GM21576 (cell line): ENCODE results near the gene TIMP3.
"Not testable (repeated sequence)": the region's sequence is repeated elsewhere in the genome, so short reads cannot be mapped to it uniquely, and the experiment has no call there.

Experiments used
- ATAC-seq: cut with Tn5 transposase; IDR thresholded peaks from one replicate; pipeline ENCODE4 v1.9.1; 2021; ENCODE audit warnings: mild to moderate bottlenecking, moderate library complexity; ENCODE audit not compliant: unreplicated experiment

The TIMP3 gene

DNA sequence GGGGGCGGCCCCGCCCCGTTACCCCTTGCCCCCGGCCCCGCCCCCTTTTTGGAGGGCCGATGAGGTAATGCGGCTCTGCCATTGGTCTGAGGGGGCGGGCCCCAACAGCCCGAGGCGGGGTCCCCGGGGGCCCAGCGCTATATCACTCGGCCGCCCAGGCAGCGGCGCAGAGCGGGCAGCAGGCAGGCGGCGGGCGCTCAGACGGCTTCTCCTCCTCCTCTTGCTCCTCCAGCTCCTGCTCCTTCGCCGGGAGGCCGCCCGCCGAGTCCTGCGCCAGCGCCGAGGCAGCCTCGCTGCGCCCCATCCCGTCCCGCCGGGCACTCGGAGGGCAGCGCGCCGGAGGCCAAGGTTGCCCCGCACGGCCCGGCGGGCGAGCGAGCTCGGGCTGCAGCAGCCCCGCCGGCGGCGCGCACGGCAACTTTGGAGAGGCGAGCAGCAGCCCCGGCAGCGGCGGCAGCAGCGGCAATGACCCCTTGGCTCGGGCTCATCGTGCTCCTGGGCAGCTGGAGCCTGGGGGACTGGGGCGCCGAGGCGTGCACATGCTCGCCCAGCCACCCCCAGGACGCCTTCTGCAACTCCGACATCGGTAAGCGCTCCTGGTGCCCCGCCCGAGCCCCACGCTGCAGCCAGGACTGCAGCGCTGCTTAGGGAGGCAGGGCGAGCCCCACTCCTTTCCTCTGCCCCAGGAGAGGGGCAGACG is at the start of gene TIMP3:
Gene TIMP3, plus strand, starts transcription at position 169 of the 700 bp plus-strand sequence. Its CDS starts 297 bp downstream, at position 466.
- ATAC-seq: no peak

DNA sequence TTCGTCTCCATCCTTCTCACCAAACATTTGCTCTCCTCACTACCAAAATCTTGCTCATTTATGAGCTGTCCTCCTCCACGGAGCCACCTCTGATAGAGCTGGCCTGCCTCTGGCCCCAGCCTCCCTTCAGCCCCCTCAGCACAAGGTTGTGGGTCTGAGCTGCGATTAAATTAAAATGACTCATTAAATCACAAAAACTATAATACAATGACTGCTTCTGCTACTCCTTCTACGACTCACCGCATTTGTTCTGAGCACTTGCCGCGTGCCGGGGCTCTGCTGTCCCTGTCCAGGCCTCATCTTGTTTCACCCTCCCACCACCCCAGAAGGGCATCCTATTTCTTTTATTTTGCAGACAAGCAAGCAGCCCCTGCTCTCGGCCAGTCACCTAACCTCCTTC is 49.2 kb upstream of the TIMP3 start:
- no peak for ATAC-seq

DNA sequence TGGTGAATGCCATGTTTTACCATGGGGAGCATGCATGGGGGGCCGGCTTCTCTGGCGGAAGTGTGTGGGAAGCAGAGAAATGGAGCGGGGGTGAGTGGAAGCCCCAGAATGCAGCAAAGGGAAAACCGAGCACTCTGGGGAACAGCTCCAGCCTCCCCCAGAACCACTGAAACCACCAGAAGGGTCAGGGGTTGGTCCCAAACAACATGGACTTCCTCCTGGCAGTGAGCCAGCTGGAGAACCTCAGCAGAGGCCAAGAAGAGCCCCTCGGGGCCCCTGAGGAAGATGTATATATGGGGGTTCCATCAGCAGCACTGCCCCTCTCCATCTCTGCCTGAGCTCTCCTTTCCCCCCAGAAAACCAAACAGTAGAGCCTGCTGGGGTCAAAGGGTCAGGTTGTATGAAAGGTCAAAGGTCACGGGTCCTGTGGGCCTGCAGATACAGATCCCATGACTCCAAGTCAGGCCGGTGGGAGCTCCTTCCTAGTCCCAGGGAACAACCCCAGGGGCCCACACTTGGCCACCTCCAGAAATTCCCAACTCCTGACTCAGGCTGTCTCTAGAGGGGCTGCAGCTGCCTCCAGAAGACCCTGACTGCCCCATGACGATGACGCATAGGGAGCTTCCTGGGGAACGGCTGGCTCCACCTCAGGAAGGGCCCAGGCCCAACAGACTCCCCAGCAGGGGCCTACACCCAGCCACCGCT is 48.5 kb upstream of the TIMP3 start:
- no peak for ATAC-seq

DNA sequence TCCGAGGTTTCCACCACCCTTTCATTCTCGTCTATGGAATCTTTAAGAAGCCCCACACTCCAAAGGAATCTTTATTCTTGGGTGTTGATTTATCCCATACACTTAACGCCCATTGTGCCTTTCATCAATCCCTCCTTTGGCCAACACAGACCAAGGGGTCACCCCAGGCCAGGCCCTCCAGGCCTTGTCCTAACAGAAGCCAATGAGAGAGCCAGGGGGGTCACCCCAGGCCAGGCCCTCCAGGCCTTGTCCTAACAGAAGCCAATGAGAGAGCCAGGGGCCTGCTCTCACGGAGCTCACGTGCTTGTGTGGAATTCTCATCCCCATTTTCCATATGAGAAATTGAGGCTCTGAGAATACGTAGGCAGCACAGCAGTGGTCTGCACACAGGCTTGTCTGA is 47.9 kb upstream of the TIMP3 start:
- no peak for ATAC-seq

DNA sequence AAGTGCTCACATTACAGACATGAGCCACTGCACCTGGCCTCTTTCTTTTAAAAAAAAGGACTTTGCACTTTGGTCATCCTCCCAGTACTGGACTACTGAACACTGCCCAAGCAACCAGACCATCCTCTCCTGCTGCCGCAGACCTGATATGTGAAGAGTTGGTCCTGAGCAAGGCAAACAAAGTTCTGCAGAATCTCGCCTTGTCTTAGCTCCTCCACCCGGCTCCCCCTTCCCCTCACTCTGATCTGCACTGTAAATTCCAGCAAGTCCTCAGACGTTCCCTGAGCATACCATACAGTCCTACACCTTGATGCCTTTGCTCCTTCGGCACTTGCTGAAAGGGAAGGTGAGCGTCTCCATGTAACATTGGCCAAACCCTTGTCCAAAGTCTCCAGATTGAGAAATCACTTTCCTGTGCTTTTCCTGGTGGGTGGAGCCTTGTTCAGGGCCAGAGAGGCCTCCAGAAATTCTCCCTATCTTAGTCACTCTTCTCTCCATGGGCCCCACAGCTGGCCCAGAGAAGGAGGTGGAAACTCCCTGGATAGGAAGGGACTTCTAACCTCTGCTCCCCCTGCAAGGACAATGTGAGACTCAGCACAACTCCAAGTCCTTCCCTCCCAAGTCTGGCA is 47.0 kb upstream of the TIMP3 start:
- ATAC-seq: no peak

DNA sequence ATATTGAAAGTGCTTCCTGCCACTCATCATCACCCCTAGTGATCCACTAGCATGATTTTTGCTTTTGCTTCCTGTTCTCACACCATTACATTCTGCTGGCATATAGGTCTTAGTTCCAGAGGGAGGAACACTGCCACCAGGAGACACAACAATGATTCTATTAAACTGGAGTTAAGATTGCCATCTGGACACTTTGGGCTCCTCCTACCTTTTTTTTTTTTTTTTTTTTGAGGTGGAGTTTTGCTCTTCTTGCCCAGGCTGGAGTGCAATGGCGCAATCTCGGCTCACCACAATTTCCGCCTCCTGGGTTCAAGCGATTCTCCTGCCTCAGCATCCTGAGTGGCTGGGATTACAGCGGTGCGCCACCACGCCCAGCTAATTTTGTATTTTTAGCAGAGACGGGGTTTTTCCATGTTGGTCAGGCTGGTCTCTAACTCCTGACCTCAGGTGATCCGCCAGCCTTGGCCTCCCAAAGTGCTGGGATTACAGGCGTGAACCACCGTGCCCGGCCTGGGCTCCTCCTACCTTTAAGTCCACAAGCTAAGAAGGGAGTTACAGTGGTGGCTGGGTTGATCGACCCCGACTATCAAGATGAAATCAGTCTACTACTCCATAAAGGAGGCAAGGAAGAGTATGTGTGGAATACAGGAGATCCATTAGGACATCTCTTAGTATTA is 44.3 kb upstream of the TIMP3 start:
- ATAC-seq: not testable (repeated sequence)

DNA sequence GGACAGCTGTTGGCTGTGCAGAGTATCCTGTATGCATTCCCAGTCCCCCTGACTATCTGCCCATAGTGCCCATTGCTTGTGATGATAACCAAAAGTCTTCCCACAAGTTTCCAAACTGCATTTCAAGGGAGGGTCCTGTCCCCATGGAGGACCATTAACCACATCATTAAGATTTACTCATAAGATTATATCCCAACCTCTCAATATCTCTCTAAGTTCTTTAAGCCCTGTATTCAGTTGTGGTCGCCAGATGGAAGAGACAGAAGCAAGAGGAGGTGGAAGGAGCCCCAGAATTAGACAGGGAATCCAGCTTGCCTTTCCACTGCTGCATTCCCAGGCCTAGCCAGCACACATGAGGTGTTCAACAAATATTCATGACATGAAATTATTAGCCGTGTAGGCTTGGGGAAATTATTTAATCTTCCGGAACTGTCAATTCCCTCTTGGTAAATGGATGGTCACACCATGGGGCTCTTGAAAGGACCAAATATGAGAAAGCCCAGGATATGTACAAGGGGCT is 42.6 kb upstream of the TIMP3 start:
- no peak for ATAC-seq

DNA sequence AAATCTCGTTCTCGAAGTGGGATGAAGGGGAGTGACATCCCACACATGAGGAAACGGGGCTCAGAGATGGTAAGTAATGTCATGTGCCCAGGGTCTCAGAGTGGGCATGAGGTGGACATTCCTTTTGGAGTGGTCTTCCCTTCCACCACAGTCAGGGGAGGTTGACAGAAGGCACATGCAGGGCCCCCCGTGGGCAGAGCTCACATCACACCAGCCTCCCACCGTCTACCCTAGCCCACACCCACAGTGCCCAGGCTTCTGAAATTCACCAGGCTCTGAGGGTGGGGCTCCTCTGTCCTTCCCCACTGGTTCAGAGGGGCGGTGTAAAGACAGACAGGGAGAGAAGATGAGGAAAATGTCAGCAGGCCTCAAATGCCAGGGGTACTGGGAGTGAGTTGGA is 41.1 kb upstream of the TIMP3 start:
- ATAC-seq: no peak

DNA sequence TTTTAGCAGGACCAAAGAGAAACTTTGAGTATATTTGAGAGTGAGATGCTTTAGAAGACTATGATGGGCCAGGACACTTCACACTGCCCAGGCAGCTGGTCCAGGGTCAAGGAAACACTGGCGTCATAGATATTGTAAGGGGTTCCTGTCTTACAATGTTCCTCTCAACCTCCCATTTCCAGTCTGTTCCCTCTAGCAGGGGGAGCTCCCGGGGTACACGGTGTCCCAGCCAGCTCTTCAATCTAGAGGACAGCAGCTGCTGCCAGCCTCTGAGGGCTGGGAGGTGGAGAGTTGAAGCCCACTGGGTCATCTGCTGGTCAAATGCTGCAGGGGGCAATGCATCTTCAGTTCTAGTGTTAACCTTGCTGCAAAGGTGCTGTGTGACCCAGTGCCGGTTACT is 40.7 kb upstream of the TIMP3 start:
- ATAC-seq: no peak

DNA sequence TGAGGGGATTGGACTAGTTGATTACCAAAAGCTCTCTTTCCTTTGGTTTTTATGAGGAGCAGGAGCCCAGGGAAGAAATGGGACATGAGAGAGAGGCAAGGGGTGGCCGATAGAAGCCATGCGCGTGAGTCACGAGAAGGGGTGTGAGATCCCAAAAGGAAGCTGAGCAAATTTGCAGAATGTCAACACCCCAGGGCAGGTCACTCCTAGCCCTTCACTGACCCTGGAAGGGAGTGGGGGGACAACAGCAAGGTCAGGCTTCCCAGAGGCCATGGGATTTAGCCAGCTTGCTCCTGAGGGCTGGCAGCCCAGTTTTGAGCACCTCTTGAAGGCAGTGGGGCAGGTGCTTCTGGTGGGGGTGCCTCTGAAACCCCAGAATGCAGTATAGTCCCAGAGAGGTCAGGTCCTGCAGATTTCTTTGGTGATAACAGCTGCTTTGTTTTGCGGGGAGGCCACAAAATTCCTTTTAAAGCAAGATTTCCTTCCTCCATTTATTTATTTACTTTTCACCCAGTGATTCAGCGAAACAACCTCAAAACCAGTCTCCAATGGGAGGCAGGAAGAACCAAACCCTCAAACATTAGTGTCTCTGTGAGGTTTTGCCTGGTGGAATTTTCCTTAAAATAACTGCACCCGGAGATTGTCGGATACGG is 40.1 kb upstream of the TIMP3 start:
- no peak for ATAC-seq

DNA sequence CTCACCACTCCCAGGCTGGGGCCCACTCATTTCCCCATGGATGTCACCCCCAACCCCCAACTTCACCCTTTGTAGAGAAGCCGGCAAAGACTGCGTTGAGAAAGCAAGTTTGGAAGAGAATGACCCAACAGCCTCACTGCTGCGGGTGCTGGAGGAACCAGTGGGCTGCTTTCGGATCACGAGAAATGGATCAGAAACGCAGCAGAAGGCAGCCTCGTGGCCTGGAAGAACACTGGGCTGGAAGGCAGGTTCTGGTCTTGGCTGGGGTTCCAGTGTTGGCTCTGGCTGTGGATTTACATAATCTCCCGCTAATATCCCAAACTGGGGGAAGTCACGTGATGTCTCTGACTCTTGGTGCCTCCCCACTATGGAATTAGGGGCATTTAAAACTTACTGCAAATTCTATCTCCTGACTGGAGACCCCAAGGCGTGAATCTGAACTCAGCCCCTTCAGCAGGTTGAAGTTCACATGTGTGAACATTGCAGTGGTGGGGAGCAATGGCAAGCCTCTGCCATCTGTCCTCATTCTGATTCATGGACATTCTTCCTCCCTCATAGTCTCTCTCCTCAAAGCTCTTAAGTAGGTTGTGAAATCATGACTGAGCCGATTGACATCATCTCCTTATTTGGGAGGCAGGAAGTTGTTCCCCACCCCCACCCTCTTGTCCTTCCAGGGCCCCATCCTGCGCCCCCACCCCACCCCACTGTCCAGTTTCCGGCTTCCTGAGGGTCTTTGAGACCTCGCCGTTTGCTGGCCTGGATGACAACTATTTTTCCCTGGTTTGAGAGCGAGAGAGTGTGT is 37.0 kb upstream of the TIMP3 start:
- no peak for ATAC-seq

DNA sequence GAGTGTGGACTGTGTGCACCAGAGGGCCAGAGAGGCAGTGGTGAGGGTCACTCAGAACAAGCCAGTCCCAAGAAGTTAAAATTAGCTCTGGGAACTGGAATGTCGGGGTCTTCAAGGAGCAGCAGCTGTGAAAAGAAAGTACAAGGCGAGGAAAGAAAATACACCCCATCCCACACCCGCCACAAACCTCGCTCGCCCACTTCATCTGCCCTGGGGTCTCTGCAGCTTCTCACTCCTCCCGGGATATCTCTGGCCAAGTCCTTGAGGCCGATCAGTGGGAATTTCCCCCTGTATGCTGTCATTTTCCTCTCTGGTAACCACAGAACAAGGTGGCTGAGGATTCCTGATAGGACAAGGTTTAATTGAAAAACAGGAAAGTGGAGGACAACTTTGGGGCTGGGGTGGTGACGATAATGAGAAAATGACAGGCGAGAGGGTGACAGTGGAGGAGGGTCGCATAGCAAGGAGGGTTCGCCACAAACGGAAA is 36.3 kb upstream of the TIMP3 start:
- no peak for ATAC-seq

DNA sequence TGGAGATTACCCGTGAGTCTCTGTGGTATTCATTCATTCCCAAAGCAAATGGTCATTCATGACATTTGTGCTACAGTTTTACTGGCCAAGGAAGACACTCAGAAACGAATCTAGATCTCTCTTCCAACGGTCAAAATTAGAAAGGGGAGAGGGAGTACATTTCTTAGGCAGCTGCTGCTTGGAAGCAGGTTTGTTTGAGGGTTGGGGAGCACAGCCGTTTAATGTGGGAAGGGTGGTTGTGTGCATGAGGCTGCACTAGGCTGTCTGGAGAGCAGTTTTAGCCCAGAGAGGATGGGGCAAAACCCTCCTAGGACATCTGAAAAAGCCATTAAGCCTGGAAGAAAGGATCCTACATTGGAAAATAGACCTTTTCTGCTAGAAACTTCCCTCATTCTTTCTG is 29.7 kb upstream of the TIMP3 start:
- ATAC-seq: no peak

DNA sequence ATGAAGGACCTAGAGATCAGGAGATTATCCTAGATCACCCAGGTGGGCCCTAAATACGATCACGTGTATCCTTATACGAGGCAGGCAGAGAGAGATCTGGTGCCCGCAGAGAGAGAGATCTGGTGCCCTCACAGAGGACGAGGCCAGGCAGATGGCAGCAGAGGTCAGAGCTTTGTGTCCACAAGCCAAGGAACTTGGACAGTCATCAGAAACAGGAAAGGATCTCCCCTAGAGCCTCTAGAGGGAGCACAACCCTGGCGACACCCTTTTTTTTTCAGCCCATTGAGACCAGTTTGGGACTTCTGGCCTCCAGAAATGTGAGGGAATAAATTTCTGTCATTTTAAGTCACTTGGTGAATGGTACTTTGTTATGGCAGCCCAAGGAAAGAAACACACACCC is 25.5 kb upstream of the TIMP3 start:
- no peak for ATAC-seq

DNA sequence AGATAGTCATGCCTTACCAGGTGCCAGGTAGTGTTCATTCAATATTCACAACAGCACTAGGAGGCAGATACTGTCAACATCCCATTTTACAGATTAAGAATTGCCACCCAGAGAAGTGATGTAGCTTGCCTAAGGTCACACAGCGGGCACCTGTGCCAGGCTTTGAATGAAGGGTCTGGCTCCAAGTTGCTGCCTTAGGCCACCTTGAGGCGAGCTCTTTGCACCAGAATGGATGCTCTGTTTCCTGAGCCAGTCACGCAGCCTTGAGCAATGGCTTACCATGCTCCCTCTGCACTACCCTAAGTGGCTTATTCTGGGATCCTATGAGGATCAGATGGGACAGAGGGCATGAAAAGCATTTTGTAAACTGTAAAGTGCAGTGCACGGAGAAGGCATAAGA is 25.1 kb upstream of the TIMP3 start:
- ATAC-seq: no peak

DNA sequence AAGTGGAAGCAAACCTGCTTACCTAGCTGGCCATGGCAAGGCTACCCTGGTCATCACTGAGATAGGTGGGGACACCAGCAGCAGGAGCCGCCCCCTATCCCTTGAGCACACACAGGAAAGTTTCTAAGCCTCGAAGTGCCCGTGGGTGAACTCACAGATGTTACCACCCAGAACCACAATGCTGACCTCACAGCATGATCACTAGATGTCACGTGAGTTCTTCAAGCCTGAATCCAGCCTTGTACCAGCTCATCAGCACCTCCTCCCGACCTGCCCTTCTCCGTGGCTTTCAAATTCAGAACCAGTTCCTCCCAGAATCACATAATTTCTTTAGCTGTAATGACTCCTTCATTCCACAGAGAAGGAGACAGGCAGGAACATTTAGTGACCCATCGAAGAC is 24.7 kb upstream of the TIMP3 start:
- ATAC-seq: no peak

DNA sequence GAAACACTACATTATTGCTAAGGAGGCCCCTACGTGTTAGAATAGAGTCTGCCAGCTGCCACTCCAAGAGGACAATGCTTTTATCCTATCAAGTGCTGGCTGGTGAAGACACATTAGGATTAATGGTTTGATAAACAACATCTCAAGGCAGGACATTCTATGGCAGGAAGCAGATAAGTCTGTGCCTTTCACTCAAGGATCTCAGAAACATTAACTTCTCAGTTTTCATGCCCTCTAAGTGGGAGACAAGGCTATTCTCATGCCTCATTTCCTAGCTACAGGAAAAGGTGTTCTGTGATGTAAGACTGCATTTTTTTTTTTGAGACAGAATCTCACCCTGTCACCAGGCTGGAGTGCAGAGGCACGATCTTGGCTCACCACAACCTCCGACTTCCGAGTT is 23.5 kb upstream of the TIMP3 start:
- no peak for ATAC-seq

DNA sequence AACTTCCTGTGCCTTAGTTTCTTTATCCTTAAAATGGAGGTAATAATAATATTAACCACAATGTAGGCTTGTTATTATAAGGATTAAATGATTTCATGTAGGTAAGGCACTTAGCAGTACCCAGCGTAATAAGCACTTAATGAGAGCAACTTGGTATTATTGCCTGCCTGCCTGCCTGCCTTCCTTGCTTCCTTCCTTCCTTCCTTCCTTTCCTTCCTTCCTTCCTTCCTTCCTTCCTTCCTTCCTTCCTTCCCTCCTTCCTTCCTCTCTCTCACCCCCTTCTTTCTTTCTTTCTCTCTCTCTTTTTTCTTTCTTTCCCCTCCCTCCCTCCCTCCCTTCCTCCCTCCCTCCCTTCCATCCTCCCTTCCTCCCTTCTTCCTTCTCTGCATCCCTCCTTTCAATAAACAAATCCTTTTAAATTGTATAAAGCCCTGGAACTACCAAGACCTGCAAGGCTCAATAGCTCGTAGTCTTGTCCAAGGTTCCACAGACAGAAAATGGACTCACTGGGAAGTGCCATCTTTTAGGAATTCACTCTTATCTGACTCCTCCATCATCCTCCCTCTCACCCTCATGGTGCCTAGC is 20.7 kb upstream of the TIMP3 start:
- ATAC-seq: no peak

DNA sequence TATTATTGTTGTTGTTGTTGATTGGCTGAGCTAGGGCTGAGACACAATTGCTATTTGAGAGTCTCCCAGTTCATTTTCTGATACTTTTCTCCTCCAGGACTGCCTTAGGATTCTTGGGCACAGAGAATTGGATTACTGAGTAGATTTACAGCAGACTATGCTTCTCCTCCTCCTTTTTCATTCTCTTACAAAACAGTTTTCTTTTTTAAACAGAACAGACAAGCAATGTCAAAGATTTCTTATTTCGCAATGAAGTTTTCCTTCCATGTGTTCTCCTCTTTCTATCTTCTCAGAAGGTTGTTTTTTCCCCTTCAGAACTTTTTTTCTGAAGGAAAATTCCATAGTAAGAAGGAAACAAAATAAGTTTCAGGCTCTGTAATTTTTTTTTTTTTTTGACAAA is 19.8 kb upstream of the TIMP3 start:
- ATAC-seq: no peak
